ENCODE results near the gene INSL6. TPM values are rescaled to one million over a fixed set of nuclear protein-coding genes. Genes with fewer than 3 reads are reported as not detected.

The INSL6 gene
- total RNA-seq, 1 experiment from 2014 or later, result not detected

GRCh38 chr9:5230554-5230953, 45.1 kb upstream of the INSL6 start:
- Histone ChIP-seq H3K23ac (ENCODE audit: insufficient read length, low read depth, low read length) (no peak overlapping the region), H2BK120ac (ENCODE audit: low read depth, low read length, poor library complexity, severe bottlenecking) (no peak overlapping the region), H4K20me1 (ENCODE audit: control insufficient read depth, insufficient read depth, insufficient read length) (no peaks in the 10 kb centered on the region), H3K79me1 (ENCODE audit: insufficient read depth, low read depth, low read length, poor library complexity, severe bottlenecking) (no peaks in the 10 kb centered on the region), H2BK15ac (ENCODE audit: low read depth, low read length) (no peak overlapping the region), H3K27me3 (ENCODE audit: insufficient read depth, low read length) (no peaks in the 10 kb centered on the region), H4K5ac (ENCODE audit: insufficient read length, low read depth, low read length) (no peak overlapping the region), H2AFZ (ENCODE audit: low read length) (no peak overlapping the region), H3K18ac (ENCODE audit: insufficient read length, low read depth, low read length) (no peak overlapping the region), H3T11ph (ENCODE audit: low read length) (no peak overlapping the region), H3K4me1 (ENCODE audit: insufficient read depth, low read length) (no peaks in the 10 kb centered on the region), H3K9ac (ENCODE audit: extremely low read depth, insufficient read length, low read length) (no peak overlapping the region), H2AK5ac (ENCODE audit: insufficient read length, low read length) (no peak overlapping the region), H3K56ac (ENCODE audit: insufficient read length, low read depth, low read length) (no peak overlapping the region), H3K79me2 (ENCODE audit: insufficient read depth, low read length) (no peaks in the 10 kb centered on the region), H2BK20ac (ENCODE audit: low read depth, low read length, poor library complexity, severe bottlenecking) (no peak overlapping the region), H3K27ac (ENCODE audit: insufficient read length, low read depth, low read length) (no peak overlapping the region), H3K23me2 (ENCODE audit: insufficient read length, low read depth, low read length, poor library complexity, severe bottlenecking) (no peaks in the 10 kb centered on the region), H3K4ac (ENCODE audit: low read depth, low read length) (no peak overlapping the region), H2BK5ac (ENCODE audit: insufficient read length, low read length) (no peak overlapping the region), H3K4me2 (ENCODE audit: insufficient read depth, insufficient read length, low read length) (no peak overlapping the region), H4K8ac (replicated peaks; ENCODE audit: insufficient read length, low read depth, low read length) (no peak overlapping the region), H2BK12ac (ENCODE audit: insufficient read length, low read depth, low read length) (no peak overlapping the region), H3K14ac (ENCODE audit: insufficient read depth, low read length) (no peak overlapping the region), H4K91ac (ENCODE audit: insufficient read length, low read depth, low read length) (no peak overlapping the region), H3K9me3 (ENCODE audit: control insufficient read depth, low read depth, low read length) (no peaks in the 10 kb centered on the region)
- no peaks in the 10 kb centered on the region for H3K4me1 Mint-ChIP-seq
- H3K9me3 Mint-ChIP-seq, result peaks cover 0 to 8% of the 10 kb centered on the region in 2 experiments; a peak in 1 of 5 replicates
- no peak overlapping the region for H3K4me3 Mint-ChIP-seq
- H3K27ac Mint-ChIP-seq, result no peak overlapping the region
- DNase-seq, result no peak
- peaks cover 16% of the 10 kb centered on the region for H3K27me3 Mint-ChIP-seq (ENCODE audit: low read depth)
- no peak for TF ChIP-seq CTCF (conservative IDR thresholded peaks at IDR 0.05)
- no peaks in the 10 kb centered on the region for H3K36me3 Mint-ChIP-seq (ENCODE audit: insufficient read depth in 1 of 3, low read depth in 3 of 3)
- WGBS (ENCODE audit: extremely low coverage, insufficient read length, low lambda C conversion rate), result no CpG with 5 or more reads among the region's 10 CpGs

Data from H9 (cell line).